Activated T-helper 1 cell treated with anti-CD3 and anti-CD28 coated beads, Interleukin-2, amount 50 U/mL, for 16 hours (primary cell): ENCODE data around the gene PORCN.
"Not testable (repeated sequence)": the region's sequence is repeated elsewhere in the genome, so short reads cannot be mapped to it uniquely, and the experiment has no call there.

ENCODE experiments used
- DNase-seq, 2 donors: peaks; one replicate each; pipeline ENCODE4 v3.0.0-alpha.2; 2020; ENCODE audit warnings: low read depth in 1 of 2, low spot score in 1 of 2

PORCN gene

DNA sequence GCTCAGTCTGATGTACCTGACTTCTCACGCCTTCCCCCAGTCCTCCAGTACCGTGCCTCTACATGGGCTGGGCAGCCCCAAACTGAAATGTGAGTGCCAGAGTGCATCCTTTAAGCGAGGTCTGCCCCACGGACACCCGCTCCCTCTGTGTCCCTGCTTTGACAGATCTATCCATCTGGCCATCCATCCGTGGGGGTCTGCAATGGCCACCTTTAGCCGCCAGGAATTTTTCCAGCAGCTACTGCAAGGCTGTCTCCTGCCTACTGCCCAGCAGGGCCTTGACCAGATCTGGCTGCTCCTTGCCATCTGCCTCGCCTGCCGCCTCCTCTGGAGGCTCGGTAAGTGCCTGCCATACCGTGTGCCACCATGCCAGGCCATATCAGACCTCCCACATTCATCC, 827 bp downstream of the PORCN start:
- DNase-seq, result no peak

DNA sequence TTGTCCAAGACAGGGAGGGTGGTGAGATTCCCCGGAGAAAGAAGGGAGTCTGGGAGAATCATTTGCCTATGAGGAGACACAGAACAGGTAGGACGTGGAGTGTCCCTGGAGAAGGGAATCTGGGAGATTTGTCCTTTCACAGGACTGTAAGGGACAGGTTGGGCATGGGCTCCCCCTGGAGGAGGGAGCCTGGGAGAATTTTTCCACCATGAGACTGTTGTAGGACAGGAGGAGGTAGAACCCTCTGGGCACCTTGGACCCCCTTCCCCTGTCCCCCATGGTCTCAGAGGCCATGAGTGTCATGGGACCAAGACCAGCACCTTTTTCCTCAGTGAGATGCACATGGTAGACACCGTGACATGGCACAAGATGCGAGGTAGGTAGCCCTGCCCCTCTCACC, 2.8 kb downstream of the PORCN start:
- no peak for DNase-seq

DNA sequence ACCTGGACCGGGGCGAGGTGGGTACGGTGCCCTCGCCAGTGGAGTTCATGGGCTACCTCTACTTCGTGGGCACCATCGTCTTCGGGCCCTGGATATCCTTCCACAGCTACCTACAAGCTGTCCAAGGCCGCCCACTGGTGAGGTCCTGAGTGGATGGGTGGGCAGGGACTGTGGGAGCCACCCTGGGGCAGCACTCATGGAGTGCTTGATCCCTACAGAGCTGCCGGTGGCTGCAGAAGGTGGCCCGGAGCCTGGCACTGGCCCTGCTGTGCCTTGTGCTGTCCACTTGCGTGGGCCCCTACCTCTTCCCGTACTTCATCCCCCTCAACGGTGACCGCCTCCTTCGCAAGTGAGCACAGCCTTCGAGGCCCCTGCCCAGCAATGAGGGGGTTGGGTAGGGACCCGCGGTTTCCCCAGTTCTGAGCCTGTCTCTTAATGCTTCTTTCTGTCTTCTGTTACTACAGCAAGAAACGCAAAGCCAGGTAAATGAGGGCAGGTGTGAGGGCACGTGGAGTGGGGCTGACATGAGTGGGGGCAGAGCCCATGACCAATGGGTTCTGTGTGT, 3.7 kb downstream of the PORCN start:
- DNase-seq, result no peak

DNA sequence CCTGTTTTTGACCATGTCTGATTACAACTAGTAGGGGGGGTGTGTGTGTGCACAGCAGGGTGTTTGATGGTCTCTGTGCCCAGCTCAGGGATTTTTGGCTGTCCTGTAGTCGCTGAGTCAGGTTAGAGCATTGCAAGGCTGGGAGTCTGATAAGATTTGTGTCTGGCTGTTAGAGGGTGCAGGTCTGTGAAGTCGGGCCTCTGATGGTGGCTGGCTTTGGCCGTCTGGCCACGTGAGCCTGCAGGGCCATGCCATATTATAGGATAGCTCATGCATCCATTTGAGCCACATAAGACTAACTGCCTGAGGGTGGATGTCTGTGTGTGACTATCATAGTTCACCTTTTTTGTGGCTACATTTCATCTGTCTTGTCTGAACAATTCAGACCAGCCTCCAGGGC, 4.9 kb downstream of the PORCN start:
- no peak for DNase-seq

DNA sequence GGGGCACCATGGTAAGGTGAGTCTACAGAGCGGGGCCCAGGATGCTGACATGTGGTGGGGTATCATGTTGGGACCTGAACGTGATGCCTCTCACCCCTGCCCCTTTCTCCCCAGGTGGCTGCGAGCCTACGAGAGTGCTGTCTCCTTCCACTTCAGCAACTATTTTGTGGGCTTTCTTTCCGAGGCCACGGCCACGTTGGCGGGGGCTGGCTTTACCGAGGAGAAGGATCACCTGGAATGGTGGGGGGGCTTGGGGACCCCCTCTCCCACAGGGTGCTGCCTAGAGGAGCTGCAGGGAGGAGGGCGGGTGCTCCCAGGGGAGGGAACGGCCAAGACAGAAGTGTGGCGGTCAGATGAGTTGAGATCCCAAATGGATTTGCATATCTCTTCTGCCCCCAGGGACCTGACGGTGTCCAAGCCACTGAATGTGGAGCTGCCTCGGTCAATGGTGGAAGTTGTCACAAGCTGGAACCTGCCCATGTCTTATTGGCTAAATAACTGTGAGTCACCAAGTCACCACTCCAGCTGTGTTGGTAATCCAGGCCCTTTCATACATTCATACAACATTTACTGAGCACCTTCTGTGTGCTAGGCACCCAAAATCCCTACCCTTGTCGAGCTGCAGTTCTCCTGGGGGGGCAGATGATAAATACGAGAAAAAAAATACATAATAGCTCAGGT, 5.5 kb downstream of the PORCN start:
- DNase-seq, result no peak

DNA sequence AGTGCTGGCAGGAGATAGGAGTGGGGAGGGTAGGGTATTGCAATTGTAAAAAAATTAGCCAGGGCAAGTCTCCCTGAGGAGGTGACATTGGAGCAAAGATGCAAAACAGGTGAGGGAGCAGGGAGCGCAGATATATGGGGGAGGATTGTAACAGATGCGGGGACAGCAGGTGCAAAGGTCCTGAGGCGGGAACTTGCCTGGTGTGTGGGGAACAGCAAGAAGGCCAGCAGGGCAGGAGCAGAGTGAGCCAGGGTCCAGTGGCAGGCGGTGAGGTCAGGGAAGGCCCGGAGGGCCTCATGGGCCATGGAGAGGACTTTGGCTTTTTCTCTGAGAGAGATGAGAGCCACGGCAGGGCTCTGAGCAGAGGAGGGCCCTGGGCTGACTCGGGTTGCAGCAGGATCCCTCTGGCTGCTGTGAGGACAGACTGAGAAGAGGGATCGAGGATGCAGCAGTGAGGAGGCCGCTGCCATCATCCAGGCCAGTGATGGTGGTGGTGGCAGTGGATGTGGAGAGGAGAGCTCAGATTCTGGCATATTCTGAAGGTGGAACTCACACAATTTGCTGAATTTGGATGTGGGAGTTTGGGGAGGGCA, 6.2 kb downstream of the PORCN start:
- DNase-seq, result no peak

DNA sequence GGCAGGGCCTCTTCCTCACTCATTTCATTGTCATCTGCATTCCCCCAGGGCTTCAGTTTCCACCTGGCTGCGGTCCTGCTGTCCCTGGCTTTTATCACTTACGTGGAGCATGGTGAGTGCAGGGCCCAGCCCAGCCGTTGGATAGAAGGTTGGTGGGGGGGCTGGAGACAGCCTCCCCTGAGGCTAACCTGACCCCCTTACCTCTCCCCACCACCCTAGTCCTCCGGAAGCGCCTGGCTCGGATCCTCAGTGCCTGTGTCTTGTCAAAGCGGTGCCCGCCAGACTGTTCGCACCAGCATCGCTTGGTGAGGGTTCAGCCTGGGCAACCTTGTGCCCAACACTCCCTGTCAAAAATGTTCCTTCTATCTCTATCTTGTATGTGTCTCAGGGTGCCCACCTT, 7.0 kb downstream of the PORCN start:
- DNase-seq, result no peak

DNA sequence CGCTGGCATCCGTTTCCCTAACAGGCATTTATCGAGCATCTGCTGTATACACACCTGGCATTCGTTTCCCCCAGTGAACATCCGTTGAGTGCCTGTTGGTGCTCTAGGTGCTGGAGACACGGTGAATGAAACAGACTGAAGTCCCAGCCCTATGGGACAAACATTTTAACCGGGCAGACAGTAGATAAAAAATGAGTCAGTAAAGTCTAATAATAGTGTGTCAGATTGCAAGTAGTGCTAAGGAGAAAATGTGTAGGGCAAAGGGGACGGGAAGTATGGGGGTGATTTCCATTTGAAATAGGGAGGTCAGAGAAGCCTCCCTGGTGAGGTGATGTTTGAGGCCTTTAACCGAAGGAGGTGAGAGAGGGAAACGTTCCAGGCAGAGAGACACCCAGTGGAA, 7.5 kb downstream of the PORCN start:
- no peak for DNase-seq

DNA sequence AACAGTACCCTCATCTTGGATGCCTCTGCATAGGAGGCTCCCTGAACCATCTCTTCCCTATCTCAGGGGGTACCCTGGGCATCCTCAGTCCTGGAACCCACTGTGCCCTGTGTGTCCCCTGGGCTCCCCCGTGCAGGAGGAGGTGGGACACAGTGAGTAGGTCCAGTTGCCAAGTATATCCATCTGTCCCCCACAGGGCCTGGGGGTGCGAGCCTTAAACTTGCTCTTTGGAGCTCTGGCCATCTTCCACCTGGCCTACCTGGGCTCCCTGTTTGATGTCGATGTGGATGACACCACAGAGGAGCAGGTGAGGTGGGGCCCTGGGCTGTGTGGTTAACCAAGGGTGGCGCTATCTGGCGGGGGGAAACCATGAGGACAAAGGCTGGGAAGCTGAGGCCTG, 8.2 kb downstream of the PORCN start:
- DNase-seq, result no peak

DNA sequence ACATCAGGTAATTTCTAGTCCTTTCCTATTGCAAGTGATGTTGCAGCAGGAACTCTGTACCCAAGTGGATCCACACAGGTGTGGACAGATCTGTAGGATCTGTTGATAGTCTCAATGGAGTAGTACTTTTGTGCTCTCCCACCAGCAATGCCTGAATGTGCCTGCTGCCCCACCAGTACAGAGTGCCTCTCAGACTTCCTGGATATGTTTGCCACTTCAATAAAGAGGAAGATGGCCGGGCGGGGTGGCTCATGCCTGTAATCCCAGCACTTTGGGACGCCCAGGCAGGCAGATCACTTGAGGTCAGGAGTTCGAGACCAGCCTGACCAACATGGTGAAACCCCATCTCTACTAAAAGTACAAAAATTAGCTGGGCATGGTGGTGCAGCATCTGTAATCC, 10.7 kb downstream of the PORCN start:
- not testable (repeated sequence) for DNase-seq

DNA sequence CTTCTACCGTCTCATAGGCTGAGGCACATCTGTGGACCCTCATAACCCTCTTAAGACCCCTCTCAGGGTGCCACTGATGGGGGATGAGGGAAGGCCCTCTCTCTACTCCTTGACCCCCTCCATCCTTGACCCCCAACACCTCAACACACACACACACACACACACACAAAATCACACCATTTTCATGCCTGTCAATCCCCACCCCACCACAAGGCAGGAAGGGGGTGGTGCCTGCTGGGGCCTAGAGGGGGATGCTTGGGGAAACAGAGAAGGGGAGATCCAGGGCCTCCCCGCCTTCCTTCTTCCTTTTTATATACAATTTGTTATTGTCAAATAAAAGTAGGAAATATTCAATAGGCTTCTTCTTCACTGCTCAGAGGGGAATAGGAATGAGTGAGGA, 11.7 kb downstream of the PORCN start:
- DNase-seq, result no peak

DNA sequence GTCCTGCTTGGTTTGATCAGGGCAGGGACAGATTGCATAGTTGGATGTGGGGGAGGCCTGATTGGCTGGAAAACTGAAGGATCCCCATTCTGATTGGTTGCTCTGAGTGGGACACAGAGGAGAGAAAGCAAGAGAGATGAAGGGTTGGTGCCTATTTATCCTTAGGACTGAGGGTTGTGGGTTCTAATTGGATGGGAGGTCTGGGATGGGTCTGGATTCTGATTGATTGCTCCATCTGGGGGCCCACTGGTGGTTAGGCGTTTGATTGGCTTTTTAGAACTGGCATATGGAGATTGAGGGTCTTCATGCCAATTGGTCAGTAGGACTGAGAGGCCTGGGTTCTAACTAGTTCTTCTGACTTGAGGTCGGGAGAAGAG, 12.2 kb downstream of the PORCN start:
- no peak for DNase-seq

DNA sequence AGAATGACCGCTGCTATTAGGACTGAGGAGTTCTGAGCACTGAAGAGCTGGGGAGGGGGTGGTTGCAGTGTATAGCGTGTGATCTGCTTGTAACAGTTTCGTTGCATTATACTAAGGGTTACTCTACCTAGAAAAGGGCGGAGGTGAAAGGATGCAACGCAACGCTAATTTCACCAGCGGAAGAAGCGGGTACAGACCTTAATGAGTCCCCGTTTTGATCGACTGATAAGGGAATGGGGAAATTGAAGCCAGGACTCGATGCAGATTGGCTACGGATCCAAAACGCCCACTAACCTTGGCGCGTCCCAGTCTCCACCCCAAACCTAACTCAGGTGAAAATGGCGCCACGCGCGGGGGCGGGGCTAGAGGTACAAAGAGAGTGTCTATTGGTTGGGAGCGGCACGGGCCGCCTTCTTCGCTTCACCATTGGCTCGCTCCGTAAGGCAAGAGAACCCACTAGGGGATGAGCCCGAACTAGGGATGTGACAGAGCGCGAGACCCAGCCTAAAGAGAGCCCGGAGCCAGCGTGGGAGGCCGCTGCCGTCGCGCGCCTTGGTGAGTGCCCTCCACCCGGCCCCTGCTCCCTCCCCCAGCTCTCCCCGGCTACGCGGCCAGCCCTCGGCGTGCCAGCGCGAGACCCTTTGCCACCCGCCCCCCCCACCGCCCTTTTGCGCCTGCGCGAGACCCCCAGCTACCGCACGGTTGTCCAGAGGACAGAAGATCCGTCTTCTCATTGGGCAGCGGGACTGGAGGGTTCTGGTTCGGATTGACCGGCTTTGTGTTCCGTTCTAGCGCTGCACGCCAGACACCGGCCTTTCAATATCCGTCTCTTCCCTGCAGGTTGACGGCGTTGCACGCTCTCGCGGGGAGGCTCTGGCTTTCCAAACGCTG, 12.8 kb downstream of the PORCN start, which contains the start of gene EBP:
Gene EBP, plus strand, starts transcription at position 456 of the 891 bp plus-strand sequence. CDS start 1,964 bp downstream, outside the sequence.
- peak; percentile 84 to 86 for DNase-seq

DNA sequence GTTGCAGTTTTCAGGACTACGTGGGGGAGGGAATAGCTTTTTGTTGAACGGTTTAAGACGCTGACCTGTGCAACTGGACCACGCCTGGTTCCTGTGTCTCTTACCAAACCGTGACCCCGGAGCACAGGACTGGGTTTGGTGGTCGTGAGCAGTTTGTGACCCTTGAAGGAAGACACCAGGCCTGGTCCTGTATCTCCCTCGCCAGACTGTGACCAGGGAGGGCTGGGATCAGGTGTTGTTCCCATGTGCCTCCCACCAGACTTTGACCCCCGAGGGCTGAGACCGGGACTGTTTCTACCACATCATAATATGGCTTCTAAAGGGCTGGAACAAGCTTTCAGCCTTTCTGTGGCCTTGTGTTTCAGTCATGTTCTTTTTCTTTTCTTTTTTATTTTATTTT, 13.5 kb downstream of the PORCN start:
- DNase-seq, result no peak

DNA sequence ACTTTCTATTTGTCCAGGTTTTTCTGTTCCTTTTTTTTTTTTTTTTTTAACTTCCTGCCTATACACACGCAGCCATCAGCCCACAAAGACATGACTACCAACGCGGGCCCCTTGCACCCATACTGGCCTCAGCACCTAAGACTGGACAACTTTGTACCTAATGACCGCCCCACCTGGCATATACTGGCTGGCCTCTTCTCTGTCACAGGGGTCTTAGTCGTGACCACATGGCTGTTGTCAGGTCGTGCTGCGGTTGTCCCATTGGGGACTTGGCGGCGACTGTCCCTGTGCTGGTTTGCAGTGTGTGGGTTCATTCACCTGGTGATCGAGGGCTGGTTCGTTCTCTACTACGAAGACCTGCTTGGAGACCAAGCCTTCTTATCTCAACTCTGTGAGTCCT, 14.9 kb downstream of the PORCN start:
- no peak for DNase-seq

DNA sequence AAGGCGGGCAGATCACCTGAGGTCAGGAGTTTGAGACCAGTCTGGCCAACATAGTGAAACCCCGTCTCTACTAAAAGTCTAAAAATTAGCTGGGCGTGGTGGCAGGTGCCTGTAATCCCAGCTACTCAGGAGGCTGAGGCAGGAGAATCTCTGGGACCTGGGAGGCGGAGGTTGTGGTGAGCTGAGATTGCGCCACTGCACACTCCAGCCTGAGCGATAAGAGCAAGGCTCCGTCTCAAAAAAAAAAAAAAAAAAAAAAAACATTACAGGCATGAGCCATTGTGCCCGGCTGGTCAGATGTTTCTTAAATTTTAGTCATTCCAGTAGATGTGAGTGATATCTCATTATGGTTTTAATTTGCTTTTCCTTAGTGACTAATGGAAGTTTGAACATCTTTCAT, 17.1 kb downstream of the PORCN start:
- not testable (repeated sequence) for DNase-seq

DNA sequence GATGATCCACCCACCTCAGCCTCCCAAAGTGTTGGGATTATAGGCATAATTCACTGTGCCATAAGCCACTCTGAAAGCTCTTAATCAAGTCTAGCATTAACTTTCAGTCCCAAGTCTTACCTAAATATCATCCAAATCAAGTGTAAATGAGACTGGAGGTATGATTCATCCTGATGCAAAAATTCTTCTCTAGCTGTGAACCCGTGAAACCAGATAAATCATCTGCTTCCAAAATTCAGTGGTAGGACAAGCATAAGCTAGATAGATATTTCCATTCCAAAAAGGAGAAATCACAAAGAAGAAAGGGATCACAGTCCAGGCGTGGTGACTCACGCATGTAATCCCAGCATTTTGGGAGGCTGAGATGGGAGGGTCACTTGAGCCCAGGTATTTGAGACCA, 21.9 kb downstream of the PORCN start:
- DNase-seq, result no peak

DNA sequence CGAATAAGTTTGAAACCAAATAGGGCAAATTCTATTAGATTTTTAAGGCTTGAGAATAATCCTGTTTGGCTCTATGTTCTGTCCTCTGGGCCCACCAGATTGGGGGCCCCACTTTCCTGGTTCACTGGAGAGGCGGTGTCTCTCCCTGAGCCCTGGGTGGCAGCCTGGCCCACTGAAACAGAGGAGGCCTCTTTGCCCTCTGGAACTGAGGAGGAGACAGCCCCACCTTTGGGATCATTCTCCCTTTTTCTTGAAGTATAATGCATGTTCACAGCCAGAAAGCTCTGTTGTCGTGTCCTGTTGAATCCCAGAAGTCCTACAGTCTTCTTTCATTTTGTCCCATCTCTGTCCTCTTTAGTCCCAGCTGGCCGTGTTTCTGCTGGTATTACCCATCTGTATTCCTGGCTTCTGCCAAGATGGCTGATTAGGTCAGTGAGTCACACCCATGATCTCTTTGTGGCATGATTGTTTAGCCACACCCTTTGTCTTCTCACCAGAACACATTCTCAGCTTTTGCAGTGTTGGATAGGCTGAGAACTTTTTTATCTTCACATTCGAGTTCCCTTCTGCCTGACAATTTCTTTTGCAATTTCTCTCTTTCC, 22.7 kb downstream of the PORCN start:
- DNase-seq, result no peak

DNA sequence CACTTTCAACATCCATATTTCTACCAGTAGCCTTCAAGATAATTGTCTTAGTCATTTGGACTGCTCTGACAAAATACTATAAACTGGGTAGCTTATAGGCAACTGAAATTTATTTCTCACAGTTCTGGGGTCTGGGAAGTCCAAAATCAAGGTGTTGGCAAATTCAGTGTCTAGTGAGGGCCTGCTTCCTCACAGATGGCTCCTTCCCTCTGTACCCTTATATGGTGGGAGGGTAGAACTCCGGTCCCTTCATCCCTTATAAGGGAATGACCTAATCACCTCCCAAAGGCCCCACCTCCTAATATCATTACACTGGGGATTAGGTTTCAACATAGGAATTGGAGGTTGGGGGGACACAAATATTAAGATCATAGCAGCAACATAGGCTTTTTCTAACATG, 23.4 kb downstream of the PORCN start:
- no peak for DNase-seq

DNA sequence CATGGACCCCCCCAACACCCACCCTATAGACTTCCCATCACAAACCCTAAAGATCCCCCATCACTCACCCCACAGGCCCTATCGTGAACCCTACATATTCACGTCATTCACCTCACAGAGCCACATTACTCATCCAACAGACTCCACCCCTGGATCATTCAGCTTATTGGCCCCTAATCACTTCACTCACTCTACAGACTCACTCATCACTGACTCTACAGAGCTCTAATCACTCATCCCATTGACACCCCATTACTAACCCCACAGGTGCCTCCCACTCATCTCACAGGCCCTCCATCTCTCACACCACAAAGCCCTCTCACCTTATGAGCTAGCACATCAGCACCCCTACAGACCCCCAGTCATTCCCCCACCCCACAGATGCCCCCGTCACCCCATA, 24.4 kb downstream of the PORCN start:
- no peak for DNase-seq

DNA sequence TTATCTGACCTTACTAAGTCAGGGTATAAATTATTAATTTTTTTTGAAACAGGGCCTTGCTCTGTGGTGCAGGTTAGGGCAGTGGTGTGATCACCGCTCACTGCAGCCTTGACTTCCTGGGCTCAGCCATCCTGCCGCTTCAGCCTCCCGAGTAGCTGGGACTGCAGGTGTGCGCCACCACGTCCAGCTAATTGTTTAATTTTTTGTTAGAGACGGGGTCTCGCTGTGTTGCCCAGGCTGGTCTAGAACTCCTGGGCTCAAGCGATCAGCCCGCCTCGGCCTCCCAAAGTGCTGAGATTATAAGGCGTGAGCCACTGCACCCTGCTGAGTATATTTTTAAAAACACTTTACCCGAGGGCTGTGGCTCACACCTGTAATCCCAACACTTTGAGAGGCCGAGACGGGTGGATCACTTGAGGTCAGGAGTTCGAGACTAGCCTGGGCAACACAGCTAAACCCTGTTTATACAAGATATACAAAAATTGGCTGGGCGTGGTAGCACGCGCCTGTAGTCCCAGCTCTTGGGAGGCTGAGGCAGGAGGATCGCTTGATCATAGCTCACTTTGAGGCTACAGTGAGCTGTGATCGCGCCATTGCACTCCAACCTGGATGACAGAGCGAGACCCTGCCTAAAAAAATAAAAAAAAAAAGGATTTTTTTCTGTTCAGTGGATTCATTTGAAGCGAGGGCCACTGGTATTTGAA, 30.0 kb downstream of the PORCN start:
- no peak for DNase-seq
